ENCODE data around the gene CIBAR2. TPM values are rescaled to one million over a fixed set of nuclear protein-coding genes. Genes with fewer than 3 reads are reported as not detected.

Gene CIBAR2
- total RNA-seq, 2 experiments from 2014 or later = not detected

DNA sequence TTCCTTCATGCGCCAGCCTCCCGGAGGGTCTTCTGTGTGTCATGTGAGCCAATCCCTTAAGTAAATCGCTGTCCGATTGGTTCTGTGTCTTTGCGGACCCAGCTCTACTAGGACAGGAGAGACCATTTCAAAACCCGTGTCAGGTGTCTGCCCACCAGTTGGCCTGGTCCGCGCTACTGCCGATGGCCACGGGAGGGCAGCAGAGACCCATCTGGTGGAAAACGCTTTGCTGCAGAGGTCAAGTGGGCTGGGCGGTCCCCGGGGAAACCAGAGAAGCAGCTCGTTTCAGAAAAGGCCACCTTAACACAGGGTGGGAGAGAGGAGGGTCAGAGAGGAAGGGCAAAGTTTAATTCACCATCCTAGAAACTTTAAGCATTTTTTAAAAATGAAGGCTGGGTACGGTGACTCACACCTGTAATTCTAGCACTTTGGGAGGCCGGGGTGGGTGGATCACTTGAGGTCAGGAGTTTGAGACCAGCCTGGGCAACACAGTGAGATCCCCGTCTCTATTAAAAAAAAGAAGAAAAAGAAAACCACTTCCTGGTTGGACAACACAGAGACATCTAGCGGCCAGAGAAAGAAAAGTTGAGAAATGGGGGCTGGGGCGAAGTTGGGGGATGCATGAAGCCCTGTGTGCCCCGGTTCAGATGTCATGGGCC is 2.8 kb upstream of the CIBAR2 start:
- H3K4me1 Mint-ChIP-seq = peaks cover 8% of the 10 kb centered on the region
- no peaks in the 10 kb centered on the region for H3K9me3 Mint-ChIP-seq
- peak overlapping the region; percentile 62 for H3K4me3 Mint-ChIP-seq
- H3K27ac Mint-ChIP-seq = peak overlapping the region; percentile 83
- ChIA-PET POLR2A (no interaction called here), CTCF (interaction anchor here (0.6 to 2.0 kb wide), 8 partner anchors 9 to 29 kb away, joined by 3 to 11 read pairs (median 5); no protein-coding TSS in a partner anchor)
- peak; percentile 82 for DNase-seq
- no peaks in the 10 kb centered on the region for H3K36me3 Mint-ChIP-seq (ENCODE audit: low read depth)
- H3K27me3 Mint-ChIP-seq = no peaks in the 10 kb centered on the region

DNA sequence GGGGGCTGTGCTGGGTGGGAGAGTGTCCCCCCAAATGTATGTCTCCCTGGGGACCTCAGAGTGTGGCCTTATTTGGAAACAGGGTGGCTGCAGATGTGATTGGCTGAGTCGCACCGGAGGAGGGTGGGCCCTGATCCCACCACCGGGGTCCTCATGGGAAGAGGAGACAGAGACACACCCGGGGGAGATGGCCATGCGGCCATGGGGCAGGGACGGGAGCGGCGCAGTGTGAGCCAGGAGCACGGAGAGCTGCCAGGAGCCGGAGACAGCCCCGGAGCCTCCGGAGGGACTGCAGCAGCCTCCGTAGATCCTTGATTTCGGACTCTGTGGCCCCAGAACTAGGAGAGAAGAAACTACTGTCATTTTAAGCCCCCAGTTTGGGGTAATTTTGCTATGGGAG is 1.6 kb upstream of the CIBAR2 start:
- H3K4me3 Mint-ChIP-seq = no peak overlapping the region
- ChIA-PET CTCF (interaction anchor here (1.4 to 2.0 kb wide), 2 partner anchors 10 to 28 kb away, joined by 5 to 10 read pairs; no protein-coding TSS in a partner anchor), POLR2A (no interaction called here)
- no peak for DNase-seq
- no peaks in the 10 kb centered on the region for H3K27me3 Mint-ChIP-seq
- no peak overlapping the region for H3K27ac Mint-ChIP-seq
- peaks cover 8% of the 10 kb centered on the region for H3K4me1 Mint-ChIP-seq
- H3K36me3 Mint-ChIP-seq (ENCODE audit: low read depth) = no peaks in the 10 kb centered on the region
- no peaks in the 10 kb centered on the region for H3K9me3 Mint-ChIP-seq

DNA sequence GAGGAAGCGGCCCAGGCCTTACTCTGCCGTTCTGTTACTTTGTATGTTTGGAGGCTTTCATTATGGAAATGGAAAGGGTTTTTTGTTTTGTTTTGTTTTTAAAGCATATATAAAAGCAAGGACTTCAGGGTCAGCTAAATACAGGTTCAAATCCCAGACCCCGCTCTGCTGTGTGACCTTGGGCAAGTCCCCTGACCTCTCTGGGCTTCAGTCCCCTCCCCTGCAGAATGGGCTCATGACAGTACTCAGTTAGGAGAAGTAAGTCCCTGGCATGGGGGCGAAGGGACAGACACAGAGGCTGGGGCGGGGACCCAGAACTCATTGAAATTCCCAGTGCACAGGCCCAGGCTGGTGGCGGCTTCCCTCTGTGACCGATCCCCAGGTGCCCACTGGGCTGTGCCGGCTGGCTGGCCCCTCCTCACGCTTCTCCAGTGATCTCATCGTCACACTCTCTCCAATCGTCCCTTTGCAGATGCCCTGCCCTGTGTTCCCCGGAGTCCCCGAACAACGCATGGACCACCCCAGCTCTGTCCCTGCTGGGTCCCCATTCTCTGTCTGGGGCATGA is 979 bp upstream of the CIBAR2 start:
- Mint-ChIP-seq H3K27ac (no peak overlapping the region), H3K4me1 (peaks cover 8% of the 10 kb centered on the region), H3K9me3 (no peaks in the 10 kb centered on the region), H3K4me3 (no peak overlapping the region), H3K27me3 (no peaks in the 10 kb centered on the region), H3K36me3 (ENCODE audit: low read depth) (no peaks in the 10 kb centered on the region)
- ChIA-PET POLR2A (interaction anchor here (0.6 kb wide), 1 partner anchor 18 kb away, joined by 3 read pairs; no protein-coding TSS in a partner anchor), CTCF (interaction anchor here (1.4 to 2.0 kb wide), 2 partner anchors 11 to 29 kb away, joined by 5 to 10 read pairs; no protein-coding TSS in a partner anchor)
- no peak for DNase-seq

DNA sequence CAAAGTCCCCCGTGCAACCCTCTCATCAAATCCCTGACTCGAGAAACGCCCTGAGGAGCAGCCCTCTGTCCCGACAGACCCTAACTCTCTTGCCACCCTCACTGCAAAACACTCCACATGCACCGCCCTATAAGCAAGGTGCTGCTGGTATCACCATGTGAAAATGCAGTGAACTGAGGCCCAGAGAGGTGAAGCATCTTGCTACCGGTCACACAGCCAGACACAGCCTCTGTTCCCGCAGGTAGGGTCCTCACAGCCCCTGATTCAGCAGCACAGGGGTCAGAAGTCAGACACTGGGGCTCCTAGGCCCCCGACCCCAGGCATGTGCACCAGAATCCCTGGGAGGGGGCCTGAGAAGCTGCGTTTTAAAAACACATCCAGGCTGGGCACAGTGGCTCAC is 1.1 kb downstream of the CIBAR2 start:
- H3K27me3 Mint-ChIP-seq = no peaks in the 10 kb centered on the region
- peaks cover 8% of the 10 kb centered on the region for H3K4me1 Mint-ChIP-seq
- DNase-seq = no peak
- no peaks in the 10 kb centered on the region for H3K36me3 Mint-ChIP-seq (ENCODE audit: low read depth)
- CTCF ChIA-PET = no interaction called here
- H3K27ac Mint-ChIP-seq = no peak overlapping the region
- POLR2A ChIA-PET = no interaction called here
- H3K4me3 Mint-ChIP-seq = no peak overlapping the region
- no peaks in the 10 kb centered on the region for H3K9me3 Mint-ChIP-seq

DNA sequence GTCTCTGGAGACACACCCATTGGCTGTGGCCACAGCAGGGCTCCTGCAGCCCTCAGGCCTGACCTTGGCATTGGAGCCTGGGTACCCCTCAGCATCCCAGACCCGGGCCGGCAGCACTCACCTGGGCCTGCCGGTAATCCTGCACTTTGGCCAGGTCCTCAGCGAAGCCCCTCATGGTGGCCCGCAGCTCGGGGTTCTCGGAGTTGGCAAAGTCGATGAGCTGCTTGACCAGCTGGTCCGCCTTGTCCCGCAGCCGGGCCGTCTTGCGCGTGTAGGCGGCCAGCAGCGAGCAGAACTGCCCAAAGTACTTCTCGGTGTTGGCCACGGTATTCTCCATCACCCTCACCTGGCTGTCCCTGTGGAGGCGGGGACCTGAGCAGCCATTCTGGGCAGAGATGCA is 2.2 kb downstream of the CIBAR2 start:
- ChIA-PET CTCF (no interaction called here), POLR2A (no interaction called here)
- no peak for DNase-seq
- Mint-ChIP-seq H3K9me3 (no peaks in the 10 kb centered on the region), H3K27me3 (no peaks in the 10 kb centered on the region), H3K36me3 (ENCODE audit: low read depth) (no peaks in the 10 kb centered on the region), H3K27ac (no peak overlapping the region), H3K4me3 (no peak overlapping the region), H3K4me1 (peaks cover 13% of the 10 kb centered on the region)

DNA sequence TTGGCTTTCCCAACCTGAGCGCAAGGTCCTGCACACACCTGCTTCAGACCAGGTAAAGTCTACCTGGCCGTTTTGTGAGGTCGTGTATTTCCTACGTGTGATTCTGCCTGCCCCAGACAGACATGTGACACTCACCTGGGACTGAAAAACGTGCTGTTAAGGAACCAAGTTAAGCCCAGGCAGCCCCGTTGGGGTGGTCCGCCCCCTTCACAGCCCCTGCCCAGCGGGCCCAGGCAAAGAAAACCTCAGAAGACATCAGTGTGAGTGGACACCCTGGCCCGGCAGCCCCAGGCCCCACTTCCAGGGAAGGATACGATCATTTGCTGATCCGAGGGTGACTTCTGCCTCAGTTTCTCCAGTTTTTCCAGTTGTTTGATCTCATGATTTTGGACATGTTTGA is 4.7 kb downstream of the CIBAR2 start:
- no peak for DNase-seq
- Mint-ChIP-seq H3K27ac (no peak overlapping the region), H3K36me3 (ENCODE audit: low read depth) (no peaks in the 10 kb centered on the region), H3K4me3 (no peak overlapping the region), H3K4me1 (peaks cover 31% of the 10 kb centered on the region), H3K27me3 (no peaks in the 10 kb centered on the region), H3K9me3 (no peaks in the 10 kb centered on the region)
- ChIA-PET POLR2A (no interaction called here), CTCF (no interaction called here)

DNA sequence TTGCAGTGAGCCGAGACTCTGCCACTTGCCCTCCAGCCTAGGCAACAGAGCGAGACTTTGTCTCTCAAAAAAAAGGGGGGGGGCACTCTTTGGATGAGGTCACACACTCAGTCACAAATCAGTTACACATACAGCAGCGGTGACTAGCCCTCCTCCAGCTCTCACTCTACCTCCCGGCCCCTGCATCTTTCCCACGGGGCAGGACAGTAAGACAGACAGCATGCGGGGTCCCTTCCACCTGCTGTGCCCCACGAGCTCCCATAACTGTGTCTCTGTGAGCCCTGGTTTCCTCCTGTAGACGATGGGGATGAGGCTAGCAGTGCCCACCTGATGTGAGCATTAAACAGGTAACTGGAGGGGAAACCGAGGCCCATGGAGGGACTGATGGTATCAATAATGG is 5.2 kb downstream of the CIBAR2 start:
- ChIA-PET CTCF (no interaction called here), POLR2A (no interaction called here)
- H3K4me3 Mint-ChIP-seq = no peak overlapping the region
- H3K4me1 Mint-ChIP-seq = peaks cover 33% of the 10 kb centered on the region
- H3K9me3 Mint-ChIP-seq = no peaks in the 10 kb centered on the region
- no peaks in the 10 kb centered on the region for H3K36me3 Mint-ChIP-seq (ENCODE audit: low read depth)
- H3K27me3 Mint-ChIP-seq = no peaks in the 10 kb centered on the region
- DNase-seq = no peak
- H3K27ac Mint-ChIP-seq = no peak overlapping the region

DNA sequence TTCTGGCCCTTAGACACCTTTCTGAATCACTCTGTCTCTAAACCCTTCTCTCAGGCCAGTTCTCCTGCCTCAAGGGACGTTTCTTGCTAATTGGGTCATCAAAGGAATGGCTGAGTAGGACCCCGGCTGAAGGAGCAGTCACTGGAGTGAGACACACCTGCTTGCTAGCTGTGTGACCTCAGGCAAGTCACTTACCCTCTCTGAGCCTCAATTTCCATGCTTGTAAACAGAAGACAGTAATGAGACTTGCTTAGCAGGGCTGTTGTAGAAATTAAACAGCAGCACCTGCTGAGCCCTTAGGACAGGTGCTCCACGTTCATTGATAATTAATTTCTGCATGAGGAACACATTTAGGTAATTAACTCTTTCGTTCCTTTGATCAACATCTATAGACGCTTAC is 6.8 kb downstream of the CIBAR2 start:
- Mint-ChIP-seq H3K9me3 (no peaks in the 10 kb centered on the region), H3K4me1 (peaks cover 40% of the 10 kb centered on the region), H3K36me3 (ENCODE audit: low read depth) (no peaks in the 10 kb centered on the region), H3K4me3 (no peak overlapping the region), H3K27me3 (no peaks in the 10 kb centered on the region), H3K27ac (peak overlapping the region; percentile 85)
- DNase-seq = no peak
- CTCF ChIA-PET = interaction anchor here (2.8 kb wide), 1 partner anchor 10 kb away, joined by 11 read pairs; no protein-coding TSS in a partner anchor
- POLR2A ChIA-PET = no interaction called here

DNA sequence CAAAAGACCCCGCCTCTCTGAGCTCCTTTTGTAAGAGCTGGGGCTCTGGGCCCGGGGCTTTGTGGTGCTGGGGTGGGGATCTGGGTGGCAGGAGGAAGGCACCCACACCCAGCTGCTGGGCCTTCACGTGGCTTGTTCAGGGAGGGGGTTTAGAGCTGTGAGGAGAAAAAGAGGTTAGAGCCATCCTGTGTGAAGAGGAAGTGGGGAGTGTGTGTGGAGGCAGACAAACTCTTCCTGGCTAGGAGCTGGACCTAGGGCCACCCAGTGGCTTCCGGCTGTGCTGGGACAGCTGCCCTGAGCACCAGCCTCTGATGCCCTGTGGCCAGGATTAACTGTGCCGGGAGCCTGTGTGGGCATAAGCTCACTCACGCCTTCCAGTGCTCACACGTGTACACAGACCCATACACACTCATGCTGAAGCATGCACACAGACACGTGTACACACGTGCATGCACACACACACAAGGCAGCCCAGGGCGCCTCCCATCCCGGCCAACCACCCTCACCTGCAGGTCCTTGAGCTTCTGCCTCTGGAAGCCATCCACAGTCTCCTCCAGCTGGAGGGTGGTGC is 7.4 kb downstream of the CIBAR2 start:
- Mint-ChIP-seq H3K9me3 (no peaks in the 10 kb centered on the region), H3K36me3 (ENCODE audit: low read depth) (no peaks in the 10 kb centered on the region), H3K4me1 (peaks cover 40% of the 10 kb centered on the region), H3K4me3 (peak overlapping the region; percentile 28), H3K27ac (peak overlapping the region; percentile 85), H3K27me3 (no peaks in the 10 kb centered on the region)
- peak; percentile 50 for DNase-seq
- POLR2A ChIA-PET = no interaction called here
- CTCF ChIA-PET = interaction anchor here (1.2 to 2.8 kb wide), 2 partner anchors 10 to 18 kb away, joined by 3 to 11 read pairs; no protein-coding TSS in a partner anchor

DNA sequence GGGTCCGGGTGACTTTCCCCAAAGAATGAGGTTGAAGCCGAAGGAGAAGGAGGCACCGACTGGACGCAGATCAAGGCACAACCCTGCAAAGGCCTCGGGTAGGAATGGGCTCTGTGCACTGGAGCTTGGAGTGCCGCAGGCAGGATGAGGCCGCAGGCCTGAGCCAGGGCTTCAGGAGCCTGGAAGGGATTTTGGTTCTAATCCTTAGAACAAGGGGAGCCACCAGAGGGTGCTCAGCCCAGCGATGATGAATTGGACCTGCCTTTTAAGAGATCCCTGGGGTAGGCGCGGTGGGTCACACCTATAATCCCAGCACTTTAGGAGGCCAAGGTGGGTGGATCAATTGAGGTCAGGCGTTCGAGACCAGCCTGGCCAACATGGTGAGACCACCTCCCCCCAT is 8.1 kb downstream of the CIBAR2 start:
- ChIA-PET POLR2A (no interaction called here), CTCF (interaction anchor here (1.2 to 2.8 kb wide), 2 partner anchors 11 to 17 kb away, joined by 3 to 11 read pairs; no protein-coding TSS in a partner anchor)
- no peak for DNase-seq
- H3K4me3 Mint-ChIP-seq = no peak overlapping the region
- H3K27ac Mint-ChIP-seq = peak overlapping the region; percentile 85
- no peaks in the 10 kb centered on the region for H3K36me3 Mint-ChIP-seq (ENCODE audit: low read depth)
- peaks cover 40% of the 10 kb centered on the region for H3K4me1 Mint-ChIP-seq
- H3K27me3 Mint-ChIP-seq = no peaks in the 10 kb centered on the region
- no peaks in the 10 kb centered on the region for H3K9me3 Mint-ChIP-seq

DNA sequence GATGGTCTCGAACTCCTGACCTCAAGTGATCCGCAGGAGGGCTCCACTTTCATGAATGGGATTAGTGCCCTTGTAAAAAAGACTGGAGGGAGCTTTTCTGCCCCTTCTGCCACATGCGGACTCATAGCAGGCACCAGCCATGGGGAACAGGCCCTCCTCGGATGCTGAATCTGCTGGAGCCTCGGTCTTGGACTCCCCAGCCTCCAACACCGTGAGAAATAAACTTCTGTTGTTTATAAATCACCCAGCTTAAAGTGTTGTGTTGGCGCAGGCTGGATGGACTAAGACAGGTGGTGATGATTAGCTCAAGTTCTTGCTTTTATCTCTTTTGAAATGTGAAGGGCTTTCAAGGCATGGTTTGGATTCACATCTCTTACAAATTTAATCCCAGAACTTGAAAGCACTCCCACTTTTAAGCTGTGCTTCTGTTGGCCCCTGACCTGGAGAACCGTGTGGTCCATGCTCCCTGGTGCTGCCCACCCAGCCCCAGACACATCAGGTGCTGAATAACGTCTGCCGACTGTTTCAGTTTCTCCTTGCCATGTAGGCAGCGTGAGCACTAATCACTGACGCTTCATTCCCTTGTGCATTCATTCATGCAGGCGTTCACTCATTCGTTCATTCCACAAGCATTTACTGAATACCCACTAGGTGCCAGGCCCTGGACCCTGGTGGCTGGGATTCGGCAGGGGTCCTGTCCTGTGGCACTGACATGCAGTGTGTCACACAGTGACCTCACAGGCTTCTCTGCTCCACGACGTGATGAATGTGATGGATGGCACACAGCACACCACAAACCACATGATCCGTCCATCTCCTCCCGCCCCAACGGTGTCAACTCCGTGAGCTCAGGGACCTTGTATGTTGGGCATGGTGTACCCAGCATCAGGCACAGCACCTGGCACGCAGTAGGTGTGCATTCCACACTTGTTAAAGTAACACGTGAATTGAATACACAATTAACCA is 8.9 kb downstream of the CIBAR2 start:
- Mint-ChIP-seq H3K27ac (peak overlapping the region; percentile 85), H3K4me1 (peaks cover 40% of the 10 kb centered on the region), H3K4me3 (no peak overlapping the region), H3K9me3 (no peaks in the 10 kb centered on the region), H3K27me3 (no peaks in the 10 kb centered on the region), H3K36me3 (ENCODE audit: low read depth) (no peaks in the 10 kb centered on the region)
- ChIA-PET POLR2A (no interaction called here), CTCF (interaction anchor here (0.9 kb wide), 1 partner anchor 11 kb away, joined by 3 read pairs; no protein-coding TSS in a partner anchor)
- DNase-seq = no peak

DNA sequence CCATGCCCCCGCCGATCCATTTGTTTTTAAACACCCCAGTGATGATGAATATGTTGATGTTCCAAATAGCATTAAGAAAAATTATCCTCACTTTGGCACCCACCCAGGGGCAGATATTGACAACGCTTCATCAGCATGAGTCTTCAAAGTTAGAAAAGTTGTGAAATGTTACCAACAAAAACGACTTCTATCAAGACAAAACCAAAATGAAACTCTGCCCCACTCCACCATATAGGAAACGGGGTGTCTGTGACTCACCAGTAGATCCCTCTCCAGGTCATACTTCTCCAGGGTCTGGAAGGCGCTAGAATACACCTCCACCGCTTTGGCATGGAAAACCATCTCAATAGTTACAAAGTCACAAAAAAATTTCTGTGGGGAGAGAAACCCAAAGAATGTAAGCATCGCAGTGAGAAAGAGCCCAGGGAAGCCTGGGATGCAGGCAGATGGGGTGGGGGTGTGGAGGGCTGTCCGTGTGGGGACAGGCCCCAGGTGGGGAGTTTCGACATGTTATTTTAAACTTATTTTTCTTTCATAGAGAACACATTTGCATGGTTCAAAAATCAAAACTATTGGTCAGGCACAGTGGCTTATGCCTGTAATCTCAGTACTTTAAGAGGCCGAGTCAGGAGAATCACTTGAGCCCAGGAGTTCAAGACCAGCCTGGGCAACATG is 10.2 kb downstream of the CIBAR2 start:
- ChIA-PET CTCF (interaction anchor here (0.6 kb wide), 1 partner anchor 1190 kb away, joined by 3 read pairs; no protein-coding TSS in a partner anchor), POLR2A (no interaction called here)
- Mint-ChIP-seq H3K9me3 (no peaks in the 10 kb centered on the region), H3K36me3 (ENCODE audit: low read depth) (no peaks in the 10 kb centered on the region), H3K27me3 (no peaks in the 10 kb centered on the region), H3K4me1 (peaks cover 40% of the 10 kb centered on the region), H3K4me3 (no peak overlapping the region), H3K27ac (peak overlapping the region; percentile 57)
- DNase-seq = no peak
